Measurements from ENCODE around the gene GRID1. TPM values are rescaled to one million over a fixed set of nuclear protein-coding genes. Genes with fewer than 3 reads are reported as not detected.

GRID1 gene
- total and polyA plus RNA-seq, 8 donors = 0.31 to 8.5 (median 1.0) TPM; not detected in 1

- Histone ChIP-seq H3K27me3 (no peaks in the 10 kb centered on the region), H3K36me3 (peaks cover 0 to 12% (median 0%) of the 10 kb centered on the region in 4 donors), H3K27ac (no peak overlapping the region), H3K4me1 (no peaks in the 10 kb centered on the region), H3K4me3 (no peak overlapping the region), H3K9me3 (peaks cover 0 to 6% (median 0%) of the 10 kb centered on the region in 4 donors)
- DNase-seq = no peak
- intact Hi-C loops (cut with DNase I; ENCODE audit: low total_unique reads) = no loop called here
- TF ChIP-seq POLR2A (IDR thresholded peaks at IDR 0.05) = no peak
- TF ChIP-seq EP300 (IDR thresholded peaks at IDR 0.05) = no peak
- TF ChIP-seq, protein P1, sequence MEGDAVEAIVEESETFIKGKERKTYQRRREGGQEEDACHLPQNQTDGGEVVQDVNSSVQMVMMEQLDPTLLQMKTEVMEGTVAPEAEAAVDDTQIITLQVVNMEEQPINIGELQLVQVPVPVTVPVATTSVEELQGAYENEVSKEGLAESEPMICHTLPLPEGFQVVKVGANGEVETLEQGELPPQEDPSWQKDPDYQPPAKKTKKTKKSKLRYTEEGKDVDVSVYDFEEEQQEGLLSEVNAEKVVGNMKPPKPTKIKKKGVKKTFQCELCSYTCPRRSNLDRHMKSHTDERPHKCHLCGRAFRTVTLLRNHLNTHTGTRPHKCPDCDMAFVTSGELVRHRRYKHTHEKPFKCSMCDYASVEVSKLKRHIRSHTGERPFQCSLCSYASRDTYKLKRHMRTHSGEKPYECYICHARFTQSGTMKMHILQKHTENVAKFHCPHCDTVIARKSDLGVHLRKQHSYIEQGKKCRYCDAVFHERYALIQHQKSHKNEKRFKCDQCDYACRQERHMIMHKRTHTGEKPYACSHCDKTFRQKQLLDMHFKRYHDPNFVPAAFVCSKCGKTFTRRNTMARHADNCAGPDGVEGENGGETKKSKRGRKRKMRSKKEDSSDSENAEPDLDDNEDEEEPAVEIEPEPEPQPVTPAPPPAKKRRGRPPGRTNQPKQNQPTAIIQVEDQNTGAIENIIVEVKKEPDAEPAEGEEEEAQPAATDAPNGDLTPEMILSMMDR (IDR thresholded peaks at IDR 0.05) = no peak
- TF ChIP-seq POLR2AphosphoS5 (IDR thresholded peaks at IDR 0.05) = no peak
- whole genome bisulfite sequencing, 5 donors = 83 to 97% (median 94%) methylated on average over 2 of the region's 2 CpGs
Observed at GRCh38 chr10:86135191-86135590, 231.4 kb downstream of the GRID1 start.

- no peak for DNase-seq
- Histone ChIP-seq H3K9me3 (peaks cover 0 to 6% (median 0%) of the 10 kb centered on the region in 4 donors), H3K27me3 (no peaks in the 10 kb centered on the region), H3K36me3 (peaks cover 0 to 12% (median 0%) of the 10 kb centered on the region in 4 donors), H3K4me1 (no peaks in the 10 kb centered on the region), H3K27ac (no peak overlapping the region), H3K4me3 (no peak overlapping the region)
- TF ChIP-seq, protein P1 (IDR thresholded peaks at IDR 0.05) = no peak
- no peak for TF ChIP-seq EP300 (IDR thresholded peaks at IDR 0.05)
- TF ChIP-seq POLR2A (IDR thresholded peaks at IDR 0.05) = no peak
- no peak for TF ChIP-seq POLR2AphosphoS5 (IDR thresholded peaks at IDR 0.05)
- WGBS, 5 donors = 79 to 87% (median 84%) methylated on average over 18 of the region's 18 CpGs
- intact Hi-C loops (cut with DNase I; ENCODE audit: low total_unique reads) = no loop called here
Observed at GRCh38 chr10:86130737-86131475, 235.7 kb downstream of the GRID1 start.

- Histone ChIP-seq H3K4me3 (no peak overlapping the region), H3K27ac (no peak overlapping the region), H3K36me3 (peaks cover 0 to 12% (median 0%) of the 10 kb centered on the region in 4 donors), H3K4me1 (no peaks in the 10 kb centered on the region), H3K9me3 (peaks cover 0 to 6% (median 0%) of the 10 kb centered on the region in 4 donors), H3K27me3 (no peaks in the 10 kb centered on the region)
- TF ChIP-seq, protein P1 (IDR thresholded peaks at IDR 0.05) = no peak
- intact Hi-C loops (cut with DNase I; ENCODE audit: low total_unique reads) = no loop called here
- DNase-seq = no peak
Observed at GRCh38 chr10:86130041-86130440, 236.6 kb downstream of the GRID1 start.

- WGBS, 5 donors = 48 to 66% (median 53%) methylated on average over 5 of the region's 5 CpGs
- H3K27ac ChIP-seq = no peak overlapping the region
- H3K36me3 ChIP-seq = peaks cover 0 to 6% (median 0%) of the 10 kb centered on the region in 4 donors
- DNase-seq = no peak
- no peaks in the 10 kb centered on the region for H3K4me1 ChIP-seq
- H3K4me3 ChIP-seq = no peak overlapping the region
- no peak for TF ChIP-seq POLR2AphosphoS5 (IDR thresholded peaks at IDR 0.05)
- TF ChIP-seq POLR2A (IDR thresholded peaks at IDR 0.05) = no peak
- no peak for TF ChIP-seq EP300 (IDR thresholded peaks at IDR 0.05)
- TF ChIP-seq, protein P1 (IDR thresholded peaks at IDR 0.05) = no peak
- H3K9me3 ChIP-seq = peaks cover 0 to 6% (median 0%) of the 10 kb centered on the region in 4 donors
- no peaks in the 10 kb centered on the region for H3K27me3 ChIP-seq
- intact Hi-C loops (cut with DNase I; ENCODE audit: low total_unique reads) = no loop called here
Observed at GRCh38 chr10:86128360-86128759, 238.2 kb downstream of the GRID1 start.
